ENCODE data around the gene CBX8. TPM values are rescaled to one million over a fixed set of nuclear protein-coding genes. Genes with fewer than 3 reads are reported as not detected.

Gene CBX8
- total RNA-seq, 1 donor from 2014 or later, result 3.5 TPM

DNA sequence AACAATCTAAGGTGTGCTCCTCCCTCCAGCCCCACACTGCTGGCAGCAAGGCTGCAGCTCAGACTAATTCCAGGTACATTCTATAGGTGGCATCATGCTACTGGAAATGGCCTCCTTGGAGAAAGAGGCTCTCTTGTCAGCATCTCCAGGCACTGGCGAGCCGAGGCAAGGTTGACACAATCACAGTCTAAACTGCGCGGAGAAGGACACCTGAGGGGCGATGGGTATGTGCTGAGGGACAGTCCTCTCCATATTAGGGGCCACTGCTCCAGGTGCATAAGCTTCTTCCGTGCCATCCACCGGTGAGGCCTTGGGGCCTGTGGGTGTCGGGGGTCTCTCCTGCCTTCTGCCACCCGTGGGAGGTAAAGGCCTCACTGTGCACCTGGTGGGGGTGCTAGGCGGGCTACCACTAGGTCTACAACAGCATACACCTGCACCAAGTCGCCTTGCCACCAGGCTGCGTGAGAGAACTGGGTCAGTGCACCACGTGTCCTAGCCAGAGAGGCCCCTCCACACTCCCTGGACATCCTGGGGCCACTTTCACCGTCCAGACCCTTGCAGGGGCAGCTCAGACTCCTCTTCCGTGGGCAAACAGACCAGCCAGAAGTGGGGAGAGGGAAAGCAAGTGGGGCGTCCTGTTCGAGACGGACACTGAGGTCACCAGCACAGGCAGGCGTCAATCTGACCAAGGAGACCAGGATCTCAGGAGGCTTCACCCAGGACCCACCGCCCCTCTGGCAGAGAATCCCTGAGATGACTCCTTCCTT, 12.1 kb upstream of the CBX8 start:
- TF ChIP-seq, protein P1, sequence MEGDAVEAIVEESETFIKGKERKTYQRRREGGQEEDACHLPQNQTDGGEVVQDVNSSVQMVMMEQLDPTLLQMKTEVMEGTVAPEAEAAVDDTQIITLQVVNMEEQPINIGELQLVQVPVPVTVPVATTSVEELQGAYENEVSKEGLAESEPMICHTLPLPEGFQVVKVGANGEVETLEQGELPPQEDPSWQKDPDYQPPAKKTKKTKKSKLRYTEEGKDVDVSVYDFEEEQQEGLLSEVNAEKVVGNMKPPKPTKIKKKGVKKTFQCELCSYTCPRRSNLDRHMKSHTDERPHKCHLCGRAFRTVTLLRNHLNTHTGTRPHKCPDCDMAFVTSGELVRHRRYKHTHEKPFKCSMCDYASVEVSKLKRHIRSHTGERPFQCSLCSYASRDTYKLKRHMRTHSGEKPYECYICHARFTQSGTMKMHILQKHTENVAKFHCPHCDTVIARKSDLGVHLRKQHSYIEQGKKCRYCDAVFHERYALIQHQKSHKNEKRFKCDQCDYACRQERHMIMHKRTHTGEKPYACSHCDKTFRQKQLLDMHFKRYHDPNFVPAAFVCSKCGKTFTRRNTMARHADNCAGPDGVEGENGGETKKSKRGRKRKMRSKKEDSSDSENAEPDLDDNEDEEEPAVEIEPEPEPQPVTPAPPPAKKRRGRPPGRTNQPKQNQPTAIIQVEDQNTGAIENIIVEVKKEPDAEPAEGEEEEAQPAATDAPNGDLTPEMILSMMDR (conservative IDR thresholded peaks at IDR 0.05; ENCODE audit: low read depth, low read length), result peak; percentile 60
- no peak overlapping the region for H3K4me3 ChIP-seq (ENCODE audit: low read depth, low read length)
- peak; percentile 30 for DNase-seq (ENCODE audit: low read depth)

DNA sequence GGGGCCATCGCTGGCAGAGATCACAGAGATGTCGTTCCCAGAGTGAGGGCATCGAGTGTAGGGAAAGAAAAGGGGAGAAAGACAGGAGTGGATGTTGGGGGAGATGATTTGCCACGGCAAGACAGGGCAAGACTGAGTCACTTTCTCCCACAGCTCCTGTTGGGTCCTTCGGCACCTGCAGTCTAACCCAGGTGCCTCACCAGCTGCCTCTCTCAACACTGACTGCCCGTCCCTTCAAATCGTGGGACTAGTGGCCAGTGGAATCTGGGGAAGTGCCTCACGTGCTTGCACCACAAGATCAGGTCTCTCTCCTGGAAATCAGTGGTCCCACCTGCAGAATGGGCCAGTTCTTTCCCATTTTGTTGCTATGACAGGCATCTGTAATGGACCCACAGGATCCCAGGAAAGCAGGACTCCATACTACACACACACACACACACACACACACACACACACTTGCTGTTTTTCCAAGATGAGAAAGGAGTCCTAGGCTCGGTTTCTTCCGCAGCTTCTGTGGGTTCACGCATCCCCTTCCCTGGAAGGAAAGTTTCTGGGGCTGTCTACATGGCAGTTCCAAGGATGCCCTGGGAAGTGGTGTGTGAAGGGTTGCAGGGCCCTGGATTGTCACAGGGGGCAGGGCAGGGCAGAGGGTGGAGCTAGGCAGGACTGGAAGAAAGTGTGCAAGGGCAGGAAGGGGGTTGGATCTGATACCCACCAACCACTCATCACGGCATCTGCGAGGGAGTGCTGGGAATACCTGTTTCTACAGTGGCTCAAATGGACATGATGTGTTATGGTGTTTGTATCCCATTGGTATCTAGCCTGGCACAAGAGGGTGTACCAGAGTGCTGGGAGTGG, 10.2 kb upstream of the CBX8 start:
- H3K4me3 ChIP-seq (ENCODE audit: low read depth, low read length), result no peak overlapping the region
- TF ChIP-seq, protein P1 (conservative IDR thresholded peaks at IDR 0.05; ENCODE audit: low read depth, low read length), result no peak
- no peak for DNase-seq (ENCODE audit: low read depth)

DNA sequence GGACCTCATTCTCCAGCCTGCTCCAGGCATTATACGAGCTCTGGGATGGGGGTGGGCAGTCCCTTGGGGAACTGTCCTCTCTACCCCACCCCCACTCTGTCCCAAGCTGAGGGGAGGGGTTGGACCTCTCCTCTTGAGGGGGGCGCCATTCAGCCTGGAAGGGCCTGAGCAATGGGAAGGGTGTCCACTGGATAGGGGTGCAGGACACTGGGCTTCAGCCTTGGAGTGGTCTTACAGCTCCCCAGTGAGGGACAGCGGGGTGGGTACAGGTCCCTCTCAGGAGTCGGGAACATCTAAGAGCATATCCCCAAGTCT, 9.5 kb upstream of the CBX8 start:
- H3K4me3 ChIP-seq (ENCODE audit: low read depth, low read length), result no peak overlapping the region
- TF ChIP-seq, protein P1 (conservative IDR thresholded peaks at IDR 0.05; ENCODE audit: low read depth, low read length), result no peak
- no peak for DNase-seq (ENCODE audit: low read depth)

DNA sequence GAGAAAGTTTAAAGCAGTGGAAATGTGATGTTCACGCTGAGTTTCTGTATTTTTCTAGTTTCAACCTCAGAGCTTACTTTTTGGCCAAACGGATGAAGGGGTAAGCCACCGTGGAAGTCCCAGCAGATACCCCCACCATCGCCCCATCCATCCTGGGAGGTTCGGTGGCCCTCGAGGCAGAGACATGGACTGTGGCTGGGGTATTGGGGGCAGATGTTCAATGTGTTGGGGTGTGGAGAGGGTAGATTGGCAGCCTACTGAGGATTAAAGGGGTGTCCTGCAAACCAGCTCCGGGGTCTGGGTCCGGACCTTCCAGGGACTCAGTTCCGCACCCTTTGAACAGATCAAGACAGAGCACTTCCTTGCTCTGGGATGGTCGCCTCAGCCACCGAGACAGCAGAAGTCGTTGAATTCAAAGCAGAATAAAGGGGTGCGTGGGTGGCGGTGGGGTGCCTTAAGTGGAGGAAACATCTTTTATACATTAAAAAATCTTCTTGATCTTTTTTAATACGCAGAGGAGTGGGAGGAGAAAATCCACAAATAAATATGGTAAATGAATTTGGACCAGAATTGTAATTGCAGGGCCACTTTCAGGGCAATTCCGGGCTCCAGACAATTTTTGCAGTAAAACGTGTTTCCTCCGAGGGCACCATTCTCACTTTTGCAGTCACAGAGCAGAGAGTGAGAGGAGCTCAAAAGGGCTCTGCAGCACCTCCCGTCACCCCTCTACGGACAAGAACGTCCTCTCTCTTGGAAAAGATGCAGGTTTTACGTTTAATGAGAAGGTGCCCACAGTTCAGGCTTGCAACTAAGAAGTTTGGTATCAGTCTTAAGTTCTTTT, 8.2 kb upstream of the CBX8 start:
- DNase-seq (ENCODE audit: low read depth), result no peak
- H3K4me3 ChIP-seq (ENCODE audit: low read depth, low read length), result no peak overlapping the region
- TF ChIP-seq, protein P1 (conservative IDR thresholded peaks at IDR 0.05; ENCODE audit: low read depth, low read length), result no peak

DNA sequence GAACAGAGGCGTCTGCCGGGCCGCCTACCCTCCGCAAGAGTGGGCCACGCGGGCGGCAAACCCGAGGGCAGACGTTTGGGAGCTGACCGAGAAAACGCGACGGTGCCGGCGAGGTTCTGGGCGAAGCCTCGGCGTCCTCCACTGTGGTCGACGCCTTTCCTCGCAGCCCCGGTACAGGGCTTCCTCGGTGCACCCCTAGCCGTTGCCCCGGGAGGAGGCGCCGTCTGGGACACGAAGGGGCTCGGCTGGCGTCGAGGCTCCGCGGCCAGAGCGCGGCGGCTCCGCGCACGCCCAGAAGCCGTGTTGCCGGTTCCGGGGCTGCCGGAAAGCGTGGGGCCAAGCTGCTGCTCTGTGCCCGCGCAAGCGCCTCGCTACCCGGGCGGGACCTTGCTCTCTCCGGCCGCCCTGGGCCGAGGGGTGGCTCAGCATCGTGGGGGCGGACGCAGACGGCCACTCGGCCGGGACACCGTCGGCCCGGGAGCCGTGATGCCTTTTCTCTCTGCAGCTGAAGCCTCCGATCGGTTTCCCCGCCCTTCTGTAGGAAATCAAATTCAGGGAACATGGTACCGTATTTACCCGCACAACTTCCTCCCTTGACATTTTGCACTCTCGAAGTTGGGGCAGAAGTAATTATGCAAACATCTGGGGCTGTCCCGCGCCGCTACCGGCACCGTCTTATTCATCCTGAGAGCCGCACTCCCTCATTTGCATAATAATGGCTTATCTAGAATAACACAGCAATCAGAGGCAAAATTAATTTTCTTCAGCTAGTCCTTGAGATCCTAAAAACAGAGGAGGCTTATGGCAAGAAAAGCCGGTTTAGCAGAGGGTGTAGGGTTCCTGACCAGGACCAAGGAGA, 7.3 kb upstream of the CBX8 start:
- no peak for DNase-seq (ENCODE audit: low read depth)
- TF ChIP-seq, protein P1 (conservative IDR thresholded peaks at IDR 0.05; ENCODE audit: low read depth, low read length), result no peak
- peak overlapping the region; percentile 26 for H3K4me3 ChIP-seq (ENCODE audit: low read depth, low read length)

DNA sequence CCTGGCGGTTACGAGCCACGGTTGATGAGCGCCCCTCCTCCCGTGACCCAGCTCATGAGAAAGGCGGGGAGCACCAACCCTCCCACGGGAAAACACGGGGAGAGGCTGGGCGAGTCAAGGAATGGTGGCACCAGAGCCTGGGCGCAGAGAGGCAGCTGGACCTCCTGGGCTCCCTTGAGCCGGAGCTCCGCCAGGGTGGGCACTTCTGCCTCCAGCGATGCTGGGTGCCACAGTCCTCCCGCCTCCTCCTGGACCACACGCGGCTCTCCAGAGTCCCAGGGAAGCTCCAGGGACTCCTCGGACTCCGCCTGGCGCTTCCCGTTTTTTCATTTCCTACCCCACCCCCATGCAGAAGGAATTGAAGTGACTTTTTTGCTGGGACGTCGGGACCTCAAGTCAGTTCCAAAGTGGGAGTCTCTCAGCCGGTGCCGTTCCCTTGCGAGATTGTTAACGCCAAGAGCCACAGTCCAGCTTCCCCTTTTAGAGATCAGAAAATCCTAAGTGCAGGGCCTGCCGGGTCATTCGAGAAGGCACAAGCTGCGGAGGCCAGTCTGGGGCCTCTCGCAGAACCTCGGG, 6.6 kb upstream of the CBX8 start:
- TF ChIP-seq, protein P1 (conservative IDR thresholded peaks at IDR 0.05; ENCODE audit: low read depth, low read length), result no peak
- DNase-seq (ENCODE audit: low read depth), result no peak
- H3K4me3 ChIP-seq (ENCODE audit: low read depth, low read length), result no peak overlapping the region
